Liver (tissue), 9 donors: ENCODE results near the gene MYO7B. TPM values are rescaled to one million over a fixed set of nuclear protein-coding genes. Genes with fewer than 3 reads are reported as not detected.

Source experiments
- DNase-seq: peaks from one replicate; pipeline ENCODE4 v3.0.0-alpha.2; 2017; ENCODE audit warnings: low spot score
- H3K27ac ChIP-seq, 2 donors: one replicate each; pipeline ENCODE4 v1.7.0; 2013; ENCODE audit warnings: inconsistent platforms in 2 of 2, low read length in 2 of 2, control low read depth in 1 of 2, low read depth in 1 of 2, mild to moderate bottlenecking in 1 of 2
- H3K27me3 ChIP-seq, 4 donors: one replicate each; pipeline versions ENCODE4 v1.6.1 to v1.7.0; 2013; ENCODE audit warnings: low read length in 3 of 4, inconsistent platforms in 1 of 4, mild to moderate bottlenecking in 1 of 4, moderate library complexity in 1 of 4; ENCODE audit not compliant: control insufficient read depth in 4 of 4, insufficient read depth in 4 of 4
- H3K36me3 ChIP-seq, 4 donors: one replicate each; pipeline versions ENCODE4 v1.6.1 to v1.7.0; 2013; ENCODE audit warnings: low read length in 3 of 4, mild to moderate bottlenecking in 3 of 4, low read depth in 1 of 4, moderate library complexity in 1 of 4; ENCODE audit not compliant: control insufficient read depth in 4 of 4, insufficient read depth in 3 of 4
- H3K4me1 ChIP-seq, 4 donors: one replicate each; pipeline versions ENCODE4 v1.6.1 to v1.7.0; 2013; ENCODE audit warnings: low read length in 3 of 4, mild to moderate bottlenecking in 3 of 4, moderate library complexity in 1 of 4; ENCODE audit not compliant: control insufficient read depth in 4 of 4, insufficient read depth in 4 of 4
- H3K4me3 ChIP-seq, 3 donors: one replicate each; pipeline versions ENCODE4 v1.6.1 to v1.7.0; 2013; ENCODE audit warnings: low read length in 3 of 3, control low read depth in 1 of 3, low read depth in 1 of 3, mild to moderate bottlenecking in 1 of 3
- H3K9ac ChIP-seq, 2 donors: one replicate each; pipeline ENCODE4 v1.7.0; 2013; ENCODE audit warnings: low read length in 2 of 2, mild to moderate bottlenecking in 2 of 2, moderate library complexity in 2 of 2, control low read depth in 1 of 2, low read depth in 1 of 2
- H3K9me3 ChIP-seq, 4 donors: one replicate each; pipeline versions ENCODE4 v1.6.1 to v1.7.0; 2013; ENCODE audit warnings: low read length in 3 of 4; ENCODE audit not compliant: control insufficient read depth in 4 of 4
- ATF3 ChIP-seq: IDR thresholded peaks from 2 replicates; pipeline ENCODE4 v1.6.1; 2016; ENCODE audit warnings: antibody characterized with exemption
- CTCF ChIP-seq: fragments of 150-350 bp; IDR thresholded peaks from 2 replicates; pipeline ENCODE4 v1.5.1; 2017; ENCODE audit warnings: improper control_type of control experiment, low read depth, low read length; ENCODE audit not compliant: missing input control
- FOXA1 ChIP-seq: IDR thresholded peaks from 2 replicates; pipeline ENCODE4 v1.6.1; 2016; ENCODE audit warnings: antibody characterized with exemption
- FOXA2 ChIP-seq: IDR thresholded peaks from 2 replicates; pipeline ENCODE4 v1.6.1; 2016; ENCODE audit warnings: antibody characterized with exemption
- GABPA ChIP-seq, 2 donors: IDR thresholded peaks in 1 of 2; conservative IDR thresholded peaks in 1 of 2; 2 replicates each; pipeline ENCODE4 v1.6.1; 2016; ENCODE audit warnings: antibody characterized with exemption in 2 of 2, mild to moderate bottlenecking in 1 of 2, moderate library complexity in 1 of 2
- HNF4G ChIP-seq: IDR thresholded peaks from 2 replicates; pipeline ENCODE4 v1.6.1; 2016; ENCODE audit warnings: antibody characterized with exemption
- JUND ChIP-seq, 2 donors: IDR thresholded peaks; 2 replicates each; pipeline ENCODE4 v1.6.1; 2016; ENCODE audit warnings: antibody characterized with exemption in 2 of 2
- MAX ChIP-seq: IDR thresholded peaks from 2 replicates; pipeline ENCODE4 v1.6.1; 2016; ENCODE audit warnings: antibody characterized with exemption
- RAD21 ChIP-seq, 2 donors: IDR thresholded peaks; 2 replicates each; pipeline ENCODE4 v1.6.1; 2016; ENCODE audit warnings: antibody characterized with exemption in 2 of 2, mild to moderate bottlenecking in 2 of 2
- REST ChIP-seq: IDR thresholded peaks from 2 replicates; pipeline ENCODE4 v1.6.1; 2016; ENCODE audit warnings: antibody characterized with exemption, mild to moderate bottlenecking
- RXRA ChIP-seq, 2 donors: IDR thresholded peaks; 2 replicates each; pipeline ENCODE4 v1.6.1; 2017 to 2018; ENCODE audit warnings: antibody characterized with exemption in 2 of 2, mild to moderate bottlenecking in 1 of 2
- SP1 ChIP-seq: IDR thresholded peaks from 2 replicates; pipeline ENCODE4 v1.6.1; 2018; ENCODE audit warnings: antibody characterized with exemption, mild to moderate bottlenecking
- TAF1 ChIP-seq: conservative IDR thresholded peaks from 2 replicates; pipeline ENCODE4 v1.6.1; 2016; ENCODE audit warnings: antibody characterized with exemption, mild to moderate bottlenecking
- ZBTB33 ChIP-seq: IDR thresholded peaks from 2 replicates; pipeline ENCODE4 v1.6.1; 2016; ENCODE audit warnings: antibody characterized with exemption
- WGBS: extraction: QIAGEN DNeasy Blood & Tissue Kit; methylation state at CpG from one replicate; pipeline ENCODE4 v1.1.7; 2013; 5-methylcytosine and 5-hydroxymethylcytosine counted together
- polyA plus RNA-seq, 2 donors: library from polyadenylated mRNA; stranded (reverse) in 1 of 2; unstranded in 1 of 2; fragments of 200-250 nt in 1 of 2; fragments of >200 nt in 1 of 2; fragmentation: Nextera tagmentation in 1 of 2; extraction: Ambion mirVana in 1 of 2; gene quantifications; one replicate each; pipeline versions ENCODE4 v1.2.1 to v1.2.3, GENCODE V29; 2013 to 2015
- total RNA-seq, 2 donors: library from RNA; depleted of rRNA; stranded (reverse); fragments of >200 nt; gene quantifications; one replicate each; pipeline ENCODE4 v1.2.3, GENCODE V29; 2014
- donor health status: healthy.
- donor health status: healthy.
- donor health status: healthy.
- donor health status: healthy.
- donor health status: healthy.

The MYO7B gene
- total and polyA plus RNA-seq, 4 donors: 0.15 to 1.1 (median 0.64) TPM

- Histone ChIP-seq H3K4me1 (no peaks in the 10 kb centered on the region), H3K9me3 (no peaks in the 10 kb centered on the region), H3K36me3 (no peaks in the 10 kb centered on the region), H3K9ac (no peak overlapping the region), H3K27me3 (no peaks in the 10 kb centered on the region), H3K27ac (no peak overlapping the region), H3K4me3 (no peak overlapping the region)
- no peak for DNase-seq
- no peak for TF ChIP-seq FOXA2
- no peak for TF ChIP-seq RAD21 (IDR thresholded peaks at IDR 0.05)
- no peak for TF ChIP-seq FOXA1
- no peak for TF ChIP-seq ZBTB33
- no peak for TF ChIP-seq REST
- TF ChIP-seq GABPA (IDR thresholded peaks at IDR 0.05 in 1 of 2, conservative IDR thresholded peaks at IDR 0.05 in 1 of 2): no peak
- TF ChIP-seq CTCF: no peak
- TF ChIP-seq SP1: no peak
- TF ChIP-seq MAX: no peak
- no peak for TF ChIP-seq TAF1
- no peak for TF ChIP-seq RXRA (IDR thresholded peaks at IDR 0.05)
- no peak for TF ChIP-seq JUND (IDR thresholded peaks at IDR 0.05)
- TF ChIP-seq ATF3: no peak
- no peak for TF ChIP-seq HNF4G
- WGBS: 81% methylated on average over 10 of the region's 10 CpGs
These were observed 94.8 kb downstream of the MYO7B start for GRCh38 chr2:127630096-127630863.
